HepG2 (cell line): ENCODE results near the gene PRKCD. TPM values are rescaled to one million over a fixed set of nuclear protein-coding genes. Genes with fewer than 3 reads are reported as not detected.

Experiments
- ATAC-seq: fragments of 200-7000 bp; cut with Tn5 transposase; 3 replicates; pipeline ENCODE4 v1.9.1; 2020; ENCODE audit warnings: mild to moderate bottlenecking, moderate library complexity
- BruUV-seq: library from RNA; stranded (reverse); fragments of 400-500 nt; replicated peaks from 2 replicates; lab custom pipeline; 2021; lab: Mats Ljungman, UMichigan
- CTCF ChIA-PET: fragments of 300-600 bp; formaldehyde crosslinking; extraction: SDS; loops from one replicate; lab custom pipeline; 2021; ENCODE audit warnings: low total read pairs, inconsistent platforms, low intra/inter-chr PET ratio; lab: Yijun Ruan, JAX
- POLR2A ChIA-PET: fragments of 350-600 bp; sonication (Branson Sonifier 250); formaldehyde crosslinking; loops from one replicate; lab custom pipeline; 2020; ENCODE audit warnings: antibody characterized with exemption, inconsistent platforms; lab: Yijun Ruan, JAX
- DNase-seq: peaks from one replicate; pipeline ENCODE4 v3.0.0-alpha.2; 2015; ENCODE audit warnings: low spot score
- FAIRE-seq: peaks from 3 replicates; lab custom pipeline; 2011; peaks lifted over from hg19 to GRCh38; lab: Jason Lieb, UNC
- H2AFZ ChIP-seq: one replicate; pipeline ENCODE4 v1.6.1; 2011; ENCODE audit warnings: low read length, inconsistent platforms
- H3K27ac ChIP-seq: fragments of 300-600 bp; 3 replicates; pipeline ENCODE4 v1.8.0; 2011; ENCODE audit warnings: mixed run types, mild to moderate bottlenecking, mixed read lengths, low read length, inconsistent platforms; ENCODE audit not compliant: insufficient read depth; ENCODE audit errors: extremely low read length
- H3K27me3 ChIP-seq, 2 experiments: fragments of 200-600 bp in 1 of 2; 2 replicates in 1 of 2; 3 replicates in 1 of 2; pipeline versions ENCODE4 v1.6.0 to v1.8.0; 2011; ENCODE audit warnings: low read length in 2 of 2, mild to moderate bottlenecking in 2 of 2, moderate library complexity in 2 of 2, inconsistent platforms in 1 of 2; ENCODE audit not compliant: insufficient read depth in 2 of 2, control insufficient read depth in 1 of 2
- H3K36me3 ChIP-seq, 2 experiments: fragments of 200-600 bp in 1 of 2; replicated peaks in 1 of 2; 2 replicates in 1 of 2; 3 replicates in 1 of 2; pipeline versions ENCODE4 v1.5.1 to v1.8.0; 2011; ENCODE audit warnings: low read length in 2 of 2, inconsistent platforms in 1 of 2; ENCODE audit not compliant: insufficient read depth in 2 of 2, control insufficient read depth in 1 of 2
- H3K4me1 ChIP-seq: 2 replicates; pipeline ENCODE4 v1.5.1; 2012; ENCODE audit warnings: low read length, inconsistent platforms; ENCODE audit not compliant: insufficient read depth
- H3K4me2 ChIP-seq: 2 replicates; pipeline ENCODE4 v1.6.0; 2011; ENCODE audit warnings: low read depth, low read length, inconsistent platforms
- H3K4me3 ChIP-seq, 3 experiments: fragments of 200-600 bp in 1 of 3; sonication (generic), shearing (Covaris generic) in 1 of 3; replicated peaks in 1 of 3; 2 replicates each; pipeline ENCODE4 v1.5.1; 2011 to 2016; ENCODE audit warnings: low read length in 3 of 3, inconsistent platforms in 2 of 3, low read depth in 2 of 3, mild to moderate bottlenecking in 2 of 3, control low read depth in 1 of 3, mixed read lengths in 1 of 3; ENCODE audit not compliant: insufficient read depth in 1 of 3
- H3K79me2 ChIP-seq: one replicate; pipeline ENCODE4 v1.6.1; 2011; ENCODE audit warnings: low read length, inconsistent platforms; ENCODE audit not compliant: insufficient read depth
- H3K9ac ChIP-seq: 2 replicates; pipeline ENCODE4 v1.6.0; 2011; ENCODE audit warnings: mild to moderate bottlenecking, low read depth, low read length, inconsistent platforms; ENCODE audit not compliant: insufficient read depth
- H3K9me3 ChIP-seq: 2 replicates; pipeline ENCODE4 v1.5.1; 2012; ENCODE audit warnings: mild to moderate bottlenecking, low read length
- H4K20me1 ChIP-seq: 2 replicates; pipeline ENCODE4 v1.6.0; 2011; ENCODE audit warnings: inconsistent platforms, mild to moderate bottlenecking, low read length, moderate library complexity; ENCODE audit not compliant: insufficient read depth
- CEBPG ChIP-seq: IDR thresholded peaks from 2 replicates; pipeline ENCODE4 v1.6.1; 2016
- FOSL2 ChIP-seq: sonication (generic); formaldehyde crosslinking; IDR thresholded peaks from 2 replicates; pipeline ENCODE4 v1.4.0; 2020; ENCODE audit warnings: missing genetic modification reagents
- HMGA1 ChIP-seq: sonication (generic); formaldehyde crosslinking; conservative IDR thresholded peaks from 2 replicates; pipeline ENCODE4 v1.4.0; 2020; ENCODE audit warnings: missing genetic modification reagents
- RAD51 ChIP-seq: fragments of 450-650 bp; IDR thresholded peaks from 2 replicates; pipeline ENCODE4 v1.6.1; 2016; ENCODE audit warnings: borderline replicate concordance
- RBM39 ChIP-seq: fragments of 200-400 bp; formaldehyde crosslinking; IDR thresholded peaks from one replicate; pipeline ENCODE4 v1.6.1; 2018; ENCODE audit warnings: antibody characterized with exemption, mild to moderate bottlenecking, low read depth, low read length; ENCODE audit not compliant: poor library complexity, severe bottlenecking
- REL ChIP-seq: sonication (generic); formaldehyde crosslinking; conservative IDR thresholded peaks from 2 replicates; pipeline ENCODE4 v1.8.0; 2022; ENCODE audit warnings: mild to moderate bottlenecking, missing genetic modification reagents, moderate library complexity
- ZBTB1 ChIP-seq: sonication (generic); formaldehyde crosslinking; IDR thresholded peaks from 2 replicates; pipeline ENCODE4 v1.4.0; 2020; ENCODE audit warnings: missing genetic modification reagents, borderline replicate concordance
- ZMAT3 ChIP-seq: sonication (generic); formaldehyde crosslinking; conservative IDR thresholded peaks from 2 replicates; pipeline ENCODE4 v1.7.0; 2021; ENCODE audit warnings: missing genetic modification reagents
- ZNF354B ChIP-seq: sonication (generic); formaldehyde crosslinking; IDR thresholded peaks from 2 replicates; pipeline ENCODE4 v1.8.0; 2022; ENCODE audit warnings: mild to moderate bottlenecking, missing genetic modification reagents
- WGBS: methylation state at CpG from one replicate; pipeline ENCODE4 v1.1.6; 2017; ENCODE audit warnings: low lambda C conversion rate; 5-methylcytosine and 5-hydroxymethylcytosine counted together
- in situ Hi-C: cut with HindIII; loops from 2 replicates; pipeline ENCODE4 v1.10.0; 2017; ENCODE audit warnings: low pct_unique_long_range_greater_than_20kb; ENCODE audit not compliant: extremely low pct_ligation_motif_present
- intact Hi-C: fragments of 100-400 bp; cut with micrococcal nuclease; formaldehyde crosslinking; loops from one replicate; pipeline ENCODE4 v1.10.0; 2022; ENCODE audit not compliant: unreplicated experiment
- polyA plus RNA-seq, 8 experiments: library from polyadenylated mRNA; depleted of rRNA in 3 of 8; stranded (reverse) in 7 of 8; unstranded in 1 of 8; fragments of >200 nt; fragmentation: Illumina TruSeq in 4 of 8; extraction: Trizol in 4 of 8; gene quantifications; 2 replicates each; pipeline versions ENCODE4 v1.2.1 to v1.2.3, GENCODE V29; 2011 to 2016; ENCODE audit warnings: low read depth in 4 of 8, missing spikeins in 1 of 8, mixed read lengths in 1 of 8; ENCODE audit not compliant: insufficient read depth in 1 of 8
- total RNA-seq, 5 experiments: library from RNA; depleted of rRNA; stranded (reverse); fragments of >200 nt; fragmentation: Illumina TruSeq; extraction: Trizol; gene quantifications; 2 replicates each; pipeline ENCODE4 v1.2.3, GENCODE V29; 2016; ENCODE audit warnings: low read depth in 1 of 5
- TF ChIP-seq, protein P1 (sequence below): sonication (generic); formaldehyde crosslinking; IDR thresholded peaks from 2 replicates; pipeline ENCODE4 v1.9.0; 2021; ENCODE audit warnings: missing genetic modification reagents, mild to moderate bottlenecking, borderline replicate concordance
- TF ChIP-seq, protein P2 (sequence below): IDR thresholded peaks from 2 replicates; pipeline ENCODE4 v1.6.1; 2016; ENCODE audit warnings: low read depth, borderline replicate concordance
- TF ChIP-seq, protein P3 (sequence below): sonication (generic); formaldehyde crosslinking; IDR thresholded peaks from 2 replicates; pipeline ENCODE4 v1.8.0; 2022; ENCODE audit warnings: mild to moderate bottlenecking, missing genetic modification reagents; ENCODE audit not compliant: insufficient replicate concordance
- TF ChIP-seq, protein P4 (sequence below): IDR thresholded peaks from 2 replicates; pipeline ENCODE4 v1.6.1; 2012; ENCODE audit warnings: low read length, improper control_type of control experiment
- TF ChIP-seq, protein P5 (sequence below): sonication (generic); formaldehyde crosslinking; IDR thresholded peaks from 2 replicates; pipeline ENCODE4 v1.5.0; 2020; ENCODE audit warnings: missing genetic modification reagents

Gene PRKCD
- total and polyA plus RNA-seq, 2 of the 13 experiments (the other 11 are each of a cell fraction or from before 2014, with no cell fraction given), result 1.6 to 40.7 TPM

DNA sequence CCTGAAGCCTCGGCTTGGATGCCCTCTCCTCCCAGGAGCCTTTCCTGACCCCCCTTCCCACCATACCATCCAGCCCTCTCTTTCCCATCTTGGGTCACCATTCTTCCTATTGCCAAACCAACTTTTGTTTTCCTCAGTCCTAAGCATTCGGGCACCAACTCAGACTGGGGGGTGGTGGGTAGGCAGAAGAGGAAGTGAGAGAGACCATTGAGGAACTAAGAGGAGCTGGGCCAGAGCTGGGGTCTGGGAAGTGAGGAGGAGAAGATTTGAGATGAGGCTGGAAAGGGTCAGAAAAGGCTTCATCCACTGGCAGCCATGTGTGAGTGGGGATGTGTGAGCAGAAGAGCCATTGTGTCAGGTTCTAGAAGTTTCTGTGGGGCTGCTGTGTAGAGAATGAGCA is 57.1 kb downstream of the PRKCD start (continued):
- TF ChIP-seq, protein P1, sequence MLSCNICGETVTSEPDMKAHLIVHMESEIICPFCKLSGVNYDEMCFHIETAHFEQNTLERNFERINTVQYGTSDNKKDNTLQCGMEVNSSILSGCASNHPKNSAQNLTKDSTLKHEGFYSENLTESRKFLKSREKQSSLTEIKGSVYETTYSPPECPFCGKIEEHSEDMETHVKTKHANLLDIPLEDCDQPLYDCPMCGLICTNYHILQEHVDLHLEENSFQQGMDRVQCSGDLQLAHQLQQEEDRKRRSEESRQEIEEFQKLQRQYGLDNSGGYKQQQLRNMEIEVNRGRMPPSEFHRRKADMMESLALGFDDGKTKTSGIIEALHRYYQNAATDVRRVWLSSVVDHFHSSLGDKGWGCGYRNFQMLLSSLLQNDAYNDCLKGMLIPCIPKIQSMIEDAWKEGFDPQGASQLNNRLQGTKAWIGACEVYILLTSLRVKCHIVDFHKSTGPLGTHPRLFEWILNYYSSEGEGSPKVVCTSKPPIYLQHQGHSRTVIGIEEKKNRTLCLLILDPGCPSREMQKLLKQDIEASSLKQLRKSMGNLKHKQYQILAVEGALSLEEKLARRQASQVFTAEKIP, result no peak
- no peak for TF ChIP-seq ZBTB1 (CRISPR knock-in tag)
- TF ChIP-seq ZNF354B, result no peak
- no peak for TF ChIP-seq RBM39
- TF ChIP-seq, protein P2, sequence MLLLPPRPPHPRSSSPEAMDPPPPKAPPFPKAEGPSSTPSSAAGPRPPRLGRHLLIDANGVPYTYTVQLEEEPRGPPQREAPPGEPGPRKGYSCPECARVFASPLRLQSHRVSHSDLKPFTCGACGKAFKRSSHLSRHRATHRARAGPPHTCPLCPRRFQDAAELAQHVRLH, result no peak

DNA sequence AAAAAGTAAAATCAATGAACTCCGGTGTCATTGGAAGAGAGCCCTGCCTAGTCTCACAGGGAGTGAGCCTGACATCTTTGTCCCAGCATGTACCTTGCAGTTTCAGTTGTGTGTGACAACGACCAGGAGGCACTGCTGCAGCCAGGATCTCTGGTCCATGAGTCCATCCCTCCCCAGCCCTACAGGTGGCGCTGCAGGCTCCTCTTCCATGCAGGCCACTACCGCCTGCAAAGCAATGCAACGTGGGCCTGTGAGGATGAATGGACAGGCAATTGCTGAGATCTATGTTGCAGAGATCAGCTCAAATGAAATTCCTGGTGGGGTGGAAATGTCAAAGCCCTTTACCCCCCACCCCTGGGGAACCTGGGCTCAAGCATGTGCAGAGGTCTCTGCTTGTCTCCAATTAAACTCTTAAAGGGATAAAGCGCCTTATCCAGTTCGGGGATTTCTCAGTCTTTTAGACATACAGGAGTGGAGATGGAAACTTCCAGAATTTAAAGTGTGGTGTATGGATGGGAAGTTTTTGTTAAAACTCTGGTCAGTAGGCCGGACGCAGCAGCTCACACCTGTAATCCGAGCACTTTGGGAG is 59.0 kb downstream of the PRKCD start:
- POLR2A ChIA-PET, result no interaction called here
- H3K4me3 ChIP-seq, result no peak overlapping the region
- BruUV-seq, result no TSS peak
- H4K20me1 ChIP-seq, result no peaks in the 10 kb centered on the region
- in situ Hi-C loops (no loop called here), intact Hi-C loops (loop anchor here (5.0 kb wide), 1 partner anchor 37 kb away; the partner anchor contains the start of gene TKT)
- peaks cover 3 to 12% of the 10 kb centered on the region in 2 experiments for H3K36me3 ChIP-seq
- no peak overlapping the region for H2AFZ ChIP-seq
- H3K27me3 ChIP-seq, result no peaks in the 10 kb centered on the region
- peak; percentile 79 for FAIRE-seq
- no peak overlapping the region for H3K27ac ChIP-seq
- H3K9ac ChIP-seq, result no peak overlapping the region
- CTCF ChIA-PET, result interaction anchor here (1.6 kb wide), 1 partner anchor 24 kb away, joined by 4 read pairs; no protein-coding TSS in a partner anchor
- H3K4me1 ChIP-seq, result peaks cover 37% of the 10 kb centered on the region
- no peak overlapping the region for H3K4me2 ChIP-seq
- DNase-seq, result peak; percentile 76
- H3K9me3 ChIP-seq, result no peaks in the 10 kb centered on the region
- 59% methylated on average over 7 of the region's 10 CpGs for WGBS
- ATAC-seq, result peak; percentile 78
- no peaks in the 10 kb centered on the region for H3K79me2 ChIP-seq
- TF ChIP-seq FOSL2, result 0 out of 2 replicates have a peak, but pooled peaks have one; percentile 19
- peak; percentile 40; the same call in 1 of the 2 replicates for TF ChIP-seq CEBPG (CRISPR knock-in tag)
- TF ChIP-seq ZMAT3 (CRISPR knock-in tag), result no peak
- TF ChIP-seq REL, result no peak
- TF ChIP-seq RAD51, result no peak
- TF ChIP-seq, protein P3, sequence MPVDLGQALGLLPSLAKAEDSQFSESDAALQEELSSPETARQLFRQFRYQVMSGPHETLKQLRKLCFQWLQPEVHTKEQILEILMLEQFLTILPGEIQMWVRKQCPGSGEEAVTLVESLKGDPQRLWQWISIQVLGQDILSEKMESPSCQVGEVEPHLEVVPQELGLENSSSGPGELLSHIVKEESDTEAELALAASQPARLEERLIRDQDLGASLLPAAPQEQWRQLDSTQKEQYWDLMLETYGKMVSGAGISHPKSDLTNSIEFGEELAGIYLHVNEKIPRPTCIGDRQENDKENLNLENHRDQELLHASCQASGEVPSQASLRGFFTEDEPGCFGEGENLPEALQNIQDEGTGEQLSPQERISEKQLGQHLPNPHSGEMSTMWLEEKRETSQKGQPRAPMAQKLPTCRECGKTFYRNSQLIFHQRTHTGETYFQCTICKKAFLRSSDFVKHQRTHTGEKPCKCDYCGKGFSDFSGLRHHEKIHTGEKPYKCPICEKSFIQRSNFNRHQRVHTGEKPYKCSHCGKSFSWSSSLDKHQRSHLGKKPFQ (CRISPR knock-in tag), result no peak
- no peak for TF ChIP-seq HMGA1
- TF ChIP-seq, protein P4, sequence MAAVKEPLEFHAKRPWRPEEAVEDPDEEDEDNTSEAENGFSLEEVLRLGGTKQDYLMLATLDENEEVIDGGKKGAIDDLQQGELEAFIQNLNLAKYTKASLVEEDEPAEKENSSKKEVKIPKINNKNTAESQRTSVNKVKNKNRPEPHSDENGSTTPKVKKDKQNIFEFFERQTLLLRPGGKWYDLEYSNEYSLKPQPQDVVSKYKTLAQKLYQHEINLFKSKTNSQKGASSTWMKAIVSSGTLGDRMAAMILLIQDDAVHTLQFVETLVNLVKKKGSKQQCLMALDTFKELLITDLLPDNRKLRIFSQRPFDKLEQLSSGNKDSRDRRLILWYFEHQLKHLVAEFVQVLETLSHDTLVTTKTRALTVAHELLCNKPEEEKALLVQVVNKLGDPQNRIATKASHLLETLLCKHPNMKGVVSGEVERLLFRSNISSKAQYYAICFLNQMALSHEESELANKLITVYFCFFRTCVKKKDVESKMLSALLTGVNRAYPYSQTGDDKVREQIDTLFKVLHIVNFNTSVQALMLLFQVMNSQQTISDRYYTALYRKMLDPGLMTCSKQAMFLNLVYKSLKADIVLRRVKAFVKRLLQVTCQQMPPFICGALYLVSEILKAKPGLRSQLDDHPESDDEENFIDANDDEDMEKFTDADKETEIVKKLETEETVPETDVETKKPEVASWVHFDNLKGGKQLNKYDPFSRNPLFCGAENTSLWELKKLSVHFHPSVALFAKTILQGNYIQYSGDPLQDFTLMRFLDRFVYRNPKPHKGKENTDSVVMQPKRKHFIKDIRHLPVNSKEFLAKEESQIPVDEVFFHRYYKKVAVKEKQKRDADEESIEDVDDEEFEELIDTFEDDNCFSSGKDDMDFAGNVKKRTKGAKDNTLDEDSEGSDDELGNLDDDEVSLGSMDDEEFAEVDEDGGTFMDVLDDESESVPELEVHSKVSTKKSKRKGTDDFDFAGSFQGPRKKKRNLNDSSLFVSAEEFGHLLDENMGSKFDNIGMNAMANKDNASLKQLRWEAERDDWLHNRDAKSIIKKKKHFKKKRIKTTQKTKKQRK, result no peak
- TF ChIP-seq, protein P5, sequence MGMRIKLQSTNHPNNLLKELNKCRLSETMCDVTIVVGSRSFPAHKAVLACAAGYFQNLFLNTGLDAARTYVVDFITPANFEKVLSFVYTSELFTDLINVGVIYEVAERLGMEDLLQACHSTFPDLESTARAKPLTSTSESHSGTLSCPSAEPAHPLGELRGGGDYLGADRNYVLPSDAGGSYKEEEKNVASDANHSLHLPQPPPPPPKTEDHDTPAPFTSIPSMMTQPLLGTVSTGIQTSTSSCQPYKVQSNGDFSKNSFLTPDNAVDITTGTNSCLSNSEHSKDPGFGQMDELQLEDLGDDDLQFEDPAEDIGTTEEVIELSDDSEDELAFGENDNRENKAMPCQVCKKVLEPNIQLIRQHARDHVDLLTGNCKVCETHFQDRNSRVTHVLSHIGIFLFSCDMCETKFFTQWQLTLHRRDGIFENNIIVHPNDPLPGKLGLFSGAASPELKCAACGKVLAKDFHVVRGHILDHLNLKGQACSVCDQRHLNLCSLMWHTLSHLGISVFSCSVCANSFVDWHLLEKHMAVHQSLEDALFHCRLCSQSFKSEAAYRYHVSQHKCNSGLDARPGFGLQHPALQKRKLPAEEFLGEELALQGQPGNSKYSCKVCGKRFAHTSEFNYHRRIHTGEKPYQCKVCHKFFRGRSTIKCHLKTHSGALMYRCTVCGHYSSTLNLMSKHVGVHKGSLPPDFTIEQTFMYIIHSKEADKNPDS (CRISPR knock-in tag), result no peak
